SK-N-SH treated with all-trans-retinoic acid at 6 μM for 48 hours (cell line): Measurements from ENCODE around the gene ACOX3.

ENCODE experiments used
- ATAC-seq: fragments of 200-7000 bp; cut with Tn5 transposase; 3 replicates; pipeline ENCODE4 v1.9.1; 2020; ENCODE audit warnings: mild to moderate bottlenecking, moderate library complexity
- ARNTL ChIP-seq: fragments of 450-650 bp; formaldehyde crosslinking; IDR thresholded peaks from 2 replicates; pipeline ENCODE4 v1.5.0; 2020; ENCODE audit warnings: low read depth, mild to moderate bottlenecking, moderate library complexity, borderline replicate concordance
- BACH2 ChIP-seq: fragments of 250-450 bp; sonication (Bioruptor Pico); IDR thresholded peaks from 2 replicates; pipeline ENCODE4 v1.9.0; 2021; ENCODE audit warnings: mild to moderate bottlenecking, borderline replicate concordance
- CSDC2 ChIP-seq: fragments of 250-450 bp; sonication (Bioruptor Pico); IDR thresholded peaks from 2 replicates; pipeline ENCODE4 v1.5.0; 2020; ENCODE audit warnings: mild to moderate bottlenecking, moderate library complexity
- ESRRG ChIP-seq: fragments of 250-450 bp; sonication (Bioruptor Pico); IDR thresholded peaks from 2 replicates; pipeline ENCODE4 v1.6.1; 2021; ENCODE audit warnings: mild to moderate bottlenecking
- GLIS3 ChIP-seq: fragments of 250-450 bp; sonication (Bioruptor Pico); IDR thresholded peaks from 2 replicates; pipeline ENCODE4 v1.5.0; 2020; ENCODE audit warnings: mild to moderate bottlenecking, moderate library complexity
- ISL1 ChIP-seq: fragments of 250-450 bp; sonication (Bioruptor Pico); IDR thresholded peaks from 2 replicates; pipeline ENCODE4 v2.1.2; 2022; ENCODE audit warnings: mild to moderate bottlenecking, moderate library complexity
- OSR1 ChIP-seq: fragments of 250-450 bp; sonication (Bioruptor Pico); IDR thresholded peaks from 2 replicates; pipeline ENCODE4 v1.8.0; 2022; ENCODE audit warnings: moderate library complexity, mild to moderate bottlenecking, inconsistent platforms
- PPARA ChIP-seq: fragments of 250-450 bp; sonication (Bioruptor Pico); IDR thresholded peaks from 2 replicates; pipeline ENCODE4 v1.5.0; 2020; ENCODE audit warnings: mild to moderate bottlenecking, borderline replicate concordance
- RARB ChIP-seq: fragments of 250-450 bp; sonication (Bioruptor Pico); IDR thresholded peaks from 2 replicates; pipeline ENCODE4 v1.8.0; 2021; ENCODE audit warnings: mild to moderate bottlenecking, moderate library complexity
- SNAI2 ChIP-seq: fragments of 250-450 bp; sonication (Bioruptor Pico); IDR thresholded peaks from 2 replicates; pipeline ENCODE4 v1.5.0; 2020; ENCODE audit warnings: mild to moderate bottlenecking, moderate library complexity
- TCF4 ChIP-seq: fragments of 250-450 bp; sonication (Bioruptor Pico); IDR thresholded peaks from 2 replicates; pipeline ENCODE4 v1.8.0; 2021; ENCODE audit warnings: mild to moderate bottlenecking, moderate library complexity, borderline replicate concordance
- TOX ChIP-seq: fragments of 250-450 bp; sonication (Bioruptor Pico); IDR thresholded peaks from 2 replicates; pipeline ENCODE4 v1.8.0; 2021; ENCODE audit warnings: mild to moderate bottlenecking, moderate library complexity, borderline replicate concordance
- ZC3H10 ChIP-seq: fragments of 250-450 bp; sonication (Bioruptor Pico); IDR thresholded peaks from 2 replicates; pipeline ENCODE4 v1.5.1; 2021; ENCODE audit warnings: mild to moderate bottlenecking, moderate library complexity
- ZFP3 ChIP-seq: fragments of 250-450 bp; sonication (Bioruptor Pico); IDR thresholded peaks from 2 replicates; pipeline ENCODE4 v1.5.0; 2020; ENCODE audit warnings: mild to moderate bottlenecking, moderate library complexity
- ZFP30 ChIP-seq: fragments of 450-650 bp; formaldehyde crosslinking; IDR thresholded peaks from 2 replicates; pipeline ENCODE4 v1.5.0; 2022; ENCODE audit warnings: mild to moderate bottlenecking, moderate library complexity
- ZNF565 ChIP-seq: fragments of 450-650 bp; formaldehyde crosslinking; conservative IDR thresholded peaks from 2 replicates; pipeline ENCODE4 v1.5.0; 2020; ENCODE audit warnings: low read depth, mild to moderate bottlenecking, moderate library complexity
- ZNF70 ChIP-seq: fragments of 450-650 bp; formaldehyde crosslinking; IDR thresholded peaks from 2 replicates; pipeline ENCODE4 v1.5.0; 2020; ENCODE audit warnings: mild to moderate bottlenecking, moderate library complexity
- ZNF8 ChIP-seq: fragments of 450-650 bp; formaldehyde crosslinking; IDR thresholded peaks from 2 replicates; pipeline ENCODE4 v1.5.0; 2020; ENCODE audit warnings: mild to moderate bottlenecking, moderate library complexity
- TF ChIP-seq, protein P1 (sequence below): fragments of 250-450 bp; sonication (Bioruptor Pico); IDR thresholded peaks from 2 replicates; pipeline ENCODE4 v1.5.1; 2020; ENCODE audit warnings: low read depth, mild to moderate bottlenecking, moderate library complexity
- TF ChIP-seq, protein P2 (sequence below): fragments of 250-450 bp; sonication (Bioruptor Pico); IDR thresholded peaks from 2 replicates; pipeline ENCODE4 v1.8.0; 2020; ENCODE audit warnings: mild to moderate bottlenecking, moderate library complexity, borderline replicate concordance
- TF ChIP-seq, protein P3 (sequence below): fragments of 250-450 bp; sonication (Bioruptor Pico); IDR thresholded peaks from 2 replicates; pipeline ENCODE4 v1.5.0; 2020; ENCODE audit warnings: mild to moderate bottlenecking, moderate library complexity

The ACOX3 gene

DNA sequence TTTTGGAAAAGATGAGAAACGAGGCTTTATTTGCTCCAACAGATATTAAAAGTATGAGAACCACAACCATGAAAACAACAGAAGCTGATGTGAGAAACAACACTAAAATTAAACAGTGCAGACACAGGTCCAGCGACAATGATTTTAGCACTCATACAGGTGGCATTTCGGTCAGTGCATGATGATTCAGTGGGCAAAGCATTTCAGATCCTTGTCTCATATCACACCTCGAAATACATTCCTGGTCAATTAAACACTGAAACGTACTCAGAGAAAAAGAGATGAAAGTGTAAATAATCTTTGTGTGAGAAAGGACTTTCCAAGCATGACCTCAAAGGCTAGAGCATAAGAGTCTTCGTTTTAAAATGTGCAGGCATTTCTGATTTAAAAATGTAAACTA lies 85.2 kb downstream of the ACOX3 start:
- TF ChIP-seq BACH2 (CRISPR knock-in tag) (no peak), ISL1 (CRISPR knock-in tag) (no peak), ARNTL (CRISPR knock-in tag) (no peak), OSR1 (no peak), ZNF8 (CRISPR knock-in tag) (no peak), ZFP30 (CRISPR knock-in tag) (no peak), TCF4 (no peak), PPARA (CRISPR knock-in tag) (no peak), ZC3H10 (no peak)
- TF ChIP-seq, protein P1, sequence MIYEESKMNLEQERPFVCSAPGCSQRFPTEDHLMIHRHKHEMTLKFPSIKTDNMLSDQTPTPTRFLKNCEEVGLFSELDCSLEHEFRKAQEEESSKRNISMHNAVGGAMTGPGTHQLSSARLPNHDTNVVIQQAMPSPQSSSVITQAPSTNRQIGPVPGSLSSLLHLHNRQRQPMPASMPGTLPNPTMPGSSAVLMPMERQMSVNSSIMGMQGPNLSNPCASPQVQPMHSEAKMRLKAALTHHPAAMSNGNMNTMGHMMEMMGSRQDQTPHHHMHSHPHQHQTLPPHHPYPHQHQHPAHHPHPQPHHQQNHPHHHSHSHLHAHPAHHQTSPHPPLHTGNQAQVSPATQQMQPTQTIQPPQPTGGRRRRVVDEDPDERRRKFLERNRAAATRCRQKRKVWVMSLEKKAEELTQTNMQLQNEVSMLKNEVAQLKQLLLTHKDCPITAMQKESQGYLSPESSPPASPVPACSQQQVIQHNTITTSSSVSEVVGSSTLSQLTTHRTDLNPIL (CRISPR knock-in tag): no peak

DNA sequence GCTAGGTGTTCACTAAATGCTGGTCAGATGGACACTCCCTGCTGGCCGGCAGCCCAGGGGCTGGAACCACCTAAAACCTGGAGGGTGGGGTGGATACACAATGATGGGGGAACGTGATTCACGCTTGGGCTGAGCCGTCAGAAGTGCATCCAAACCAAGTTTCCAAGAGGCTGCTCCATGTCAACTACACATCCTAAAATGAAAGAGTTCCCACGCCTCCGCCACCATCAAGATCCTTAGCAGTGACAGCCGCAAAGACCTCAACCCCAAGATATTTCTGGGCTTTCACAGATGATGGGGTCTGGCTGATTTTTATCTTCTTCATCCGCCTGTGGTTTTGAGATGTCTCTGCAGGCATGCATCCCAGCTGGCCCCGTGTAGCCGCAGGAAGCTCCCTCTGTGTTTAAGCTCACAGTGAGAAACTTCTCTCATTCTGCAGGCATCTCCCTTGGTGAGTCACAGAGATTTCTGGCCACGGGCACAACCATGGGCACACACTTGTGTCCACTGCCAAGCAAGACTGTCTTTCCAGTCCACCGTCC lies 86.5 kb downstream of the ACOX3 start:
- TF ChIP-seq PPARA (CRISPR knock-in tag): no peak
- no peak for TF ChIP-seq ZC3H10
- TF ChIP-seq SNAI2 (CRISPR knock-in tag): no peak
- TF ChIP-seq TOX (CRISPR knock-in tag): no peak
- no peak for TF ChIP-seq GLIS3 (CRISPR knock-in tag)
- no peak for TF ChIP-seq ARNTL (CRISPR knock-in tag)
- TF ChIP-seq, all 23 proteins: peak for 0

More for the DNA sequence above, 85.2 kb downstream of the ACOX3 start:
- ATAC-seq: no peak

DNA sequence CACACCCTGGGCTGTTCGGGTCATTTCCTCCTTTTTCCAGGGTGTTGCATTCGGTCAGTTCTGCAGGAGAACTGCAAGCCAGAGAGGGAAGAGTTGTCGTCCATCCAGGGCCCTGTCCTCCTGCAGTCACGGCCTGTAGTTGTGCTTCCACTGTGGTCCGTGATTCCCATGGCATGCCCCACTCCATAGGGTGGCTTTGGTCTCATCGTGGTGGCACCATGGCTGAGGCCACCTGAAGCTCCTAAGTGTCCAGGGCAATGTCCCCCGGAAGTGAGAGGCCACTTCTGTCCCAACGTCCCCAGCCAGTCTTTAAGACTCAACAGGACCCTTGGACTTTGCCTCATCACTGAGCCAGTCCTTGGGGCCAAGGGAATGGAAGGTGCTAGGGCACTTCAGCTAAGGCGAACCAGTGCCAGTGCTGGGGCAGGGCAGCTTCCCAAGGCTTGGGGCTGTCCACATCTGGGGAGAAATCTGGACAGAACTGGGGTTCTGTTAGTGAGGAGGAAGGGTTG lies 87.3 kb downstream of the ACOX3 start:
- no peak for TF ChIP-seq ARNTL (CRISPR knock-in tag)
- TF ChIP-seq PPARA (CRISPR knock-in tag): no peak
- TF ChIP-seq ZNF565 (CRISPR knock-in tag): no peak
- TF ChIP-seq GLIS3 (CRISPR knock-in tag): no peak
- no peak for TF ChIP-seq ZNF8 (CRISPR knock-in tag)
- no peak for TF ChIP-seq ESRRG
- TF ChIP-seq TCF4: no peak
- TF ChIP-seq ZFP30 (CRISPR knock-in tag): no peak
- no peak for TF ChIP-seq ZC3H10
- no peak for TF ChIP-seq SNAI2 (CRISPR knock-in tag)
- no peak for TF ChIP-seq ISL1 (CRISPR knock-in tag)
- TF ChIP-seq CSDC2 (CRISPR knock-in tag): no peak
- TF ChIP-seq ZNF70: no peak
- TF ChIP-seq ZFP3 (CRISPR knock-in tag): no peak
- no peak for TF ChIP-seq RARB (CRISPR knock-in tag)
- TF ChIP-seq BACH2 (CRISPR knock-in tag): no peak
- TF ChIP-seq, protein P2, sequence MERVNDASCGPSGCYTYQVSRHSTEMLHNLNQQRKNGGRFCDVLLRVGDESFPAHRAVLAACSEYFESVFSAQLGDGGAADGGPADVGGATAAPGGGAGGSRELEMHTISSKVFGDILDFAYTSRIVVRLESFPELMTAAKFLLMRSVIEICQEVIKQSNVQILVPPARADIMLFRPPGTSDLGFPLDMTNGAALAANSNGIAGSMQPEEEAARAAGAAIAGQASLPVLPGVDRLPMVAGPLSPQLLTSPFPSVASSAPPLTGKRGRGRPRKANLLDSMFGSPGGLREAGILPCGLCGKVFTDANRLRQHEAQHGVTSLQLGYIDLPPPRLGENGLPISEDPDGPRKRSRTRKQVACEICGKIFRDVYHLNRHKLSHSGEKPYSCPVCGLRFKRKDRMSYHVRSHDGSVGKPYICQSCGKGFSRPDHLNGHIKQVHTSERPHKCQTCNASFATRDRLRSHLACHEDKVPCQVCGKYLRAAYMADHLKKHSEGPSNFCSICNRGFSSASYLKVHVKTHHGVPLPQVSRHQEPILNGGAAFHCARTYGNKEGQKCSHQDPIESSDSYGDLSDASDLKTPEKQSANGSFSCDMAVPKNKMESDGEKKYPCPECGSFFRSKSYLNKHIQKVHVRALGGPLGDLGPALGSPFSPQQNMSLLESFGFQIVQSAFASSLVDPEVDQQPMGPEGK (CRISPR knock-in tag): no peak
- TF ChIP-seq, protein P3, sequence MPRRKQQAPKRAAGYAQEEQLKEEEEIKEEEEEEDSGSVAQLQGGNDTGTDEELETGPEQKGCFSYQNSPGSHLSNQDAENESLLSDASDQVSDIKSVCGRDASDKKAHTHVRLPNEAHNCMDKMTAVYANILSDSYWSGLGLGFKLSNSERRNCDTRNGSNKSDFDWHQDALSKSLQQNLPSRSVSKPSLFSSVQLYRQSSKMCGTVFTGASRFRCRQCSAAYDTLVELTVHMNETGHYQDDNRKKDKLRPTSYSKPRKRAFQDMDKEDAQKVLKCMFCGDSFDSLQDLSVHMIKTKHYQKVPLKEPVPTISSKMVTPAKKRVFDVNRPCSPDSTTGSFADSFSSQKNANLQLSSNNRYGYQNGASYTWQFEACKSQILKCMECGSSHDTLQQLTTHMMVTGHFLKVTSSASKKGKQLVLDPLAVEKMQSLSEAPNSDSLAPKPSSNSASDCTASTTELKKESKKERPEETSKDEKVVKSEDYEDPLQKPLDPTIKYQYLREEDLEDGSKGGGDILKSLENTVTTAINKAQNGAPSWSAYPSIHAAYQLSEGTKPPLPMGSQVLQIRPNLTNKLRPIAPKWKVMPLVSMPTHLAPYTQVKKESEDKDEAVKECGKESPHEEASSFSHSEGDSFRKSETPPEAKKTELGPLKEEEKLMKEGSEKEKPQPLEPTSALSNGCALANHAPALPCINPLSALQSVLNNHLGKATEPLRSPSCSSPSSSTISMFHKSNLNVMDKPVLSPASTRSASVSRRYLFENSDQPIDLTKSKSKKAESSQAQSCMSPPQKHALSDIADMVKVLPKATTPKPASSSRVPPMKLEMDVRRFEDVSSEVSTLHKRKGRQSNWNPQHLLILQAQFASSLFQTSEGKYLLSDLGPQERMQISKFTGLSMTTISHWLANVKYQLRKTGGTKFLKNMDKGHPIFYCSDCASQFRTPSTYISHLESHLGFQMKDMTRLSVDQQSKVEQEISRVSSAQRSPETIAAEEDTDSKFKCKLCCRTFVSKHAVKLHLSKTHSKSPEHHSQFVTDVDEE: no peak
- ATAC-seq: no peak

More for the DNA sequence above, 86.5 kb downstream of the ACOX3 start:
- ATAC-seq: peak; percentile 60

DNA sequence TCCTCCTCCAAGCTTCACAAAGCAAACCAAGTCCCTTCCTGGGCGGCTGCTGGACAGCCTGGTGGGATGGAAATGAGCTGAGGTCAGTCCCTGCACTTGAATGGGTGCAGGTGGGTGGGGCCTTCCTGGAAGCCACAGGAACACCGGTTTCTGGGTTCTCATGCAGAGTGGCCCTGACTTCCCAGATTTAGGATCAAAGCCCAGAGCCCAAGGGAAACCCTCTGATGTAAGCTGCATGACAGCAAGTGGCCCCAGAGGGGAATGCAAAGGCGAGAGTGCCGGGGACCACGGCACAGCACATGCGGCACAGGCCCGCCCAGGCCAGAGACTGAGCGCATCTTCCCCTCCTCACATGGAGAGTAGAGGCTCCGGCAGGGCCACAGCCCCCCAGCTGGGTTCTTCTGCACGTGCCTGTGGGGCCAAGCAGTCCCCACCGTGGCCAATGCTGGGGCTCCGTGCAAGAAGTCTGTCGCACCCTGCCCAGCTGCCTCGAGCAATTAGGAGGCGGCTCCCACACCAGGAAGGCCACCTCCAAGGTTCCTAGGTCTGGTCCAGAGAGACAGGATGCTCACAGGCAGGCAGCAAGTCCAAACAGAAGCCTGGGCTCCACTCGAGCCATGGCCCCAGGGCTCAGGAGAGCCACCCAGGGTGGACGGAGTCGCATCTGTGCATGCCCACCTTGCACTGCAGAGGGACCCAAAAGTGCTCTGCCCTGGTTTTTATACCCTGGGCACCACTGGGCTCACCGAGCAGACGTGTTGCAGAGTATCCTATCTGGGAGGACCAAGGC lies 88.0 kb downstream of the ACOX3 start:
- no peak for TF ChIP-seq ZC3H10
- no peak for TF ChIP-seq TCF4
- no peak for TF ChIP-seq ISL1 (CRISPR knock-in tag)
- no peak for TF ChIP-seq OSR1
- no peak for TF ChIP-seq ESRRG
- TF ChIP-seq CSDC2 (CRISPR knock-in tag): no peak
- ATAC-seq: no peak
